ENCODE measurements around the gene FBXL16.

The FBXL16 gene

DNA sequence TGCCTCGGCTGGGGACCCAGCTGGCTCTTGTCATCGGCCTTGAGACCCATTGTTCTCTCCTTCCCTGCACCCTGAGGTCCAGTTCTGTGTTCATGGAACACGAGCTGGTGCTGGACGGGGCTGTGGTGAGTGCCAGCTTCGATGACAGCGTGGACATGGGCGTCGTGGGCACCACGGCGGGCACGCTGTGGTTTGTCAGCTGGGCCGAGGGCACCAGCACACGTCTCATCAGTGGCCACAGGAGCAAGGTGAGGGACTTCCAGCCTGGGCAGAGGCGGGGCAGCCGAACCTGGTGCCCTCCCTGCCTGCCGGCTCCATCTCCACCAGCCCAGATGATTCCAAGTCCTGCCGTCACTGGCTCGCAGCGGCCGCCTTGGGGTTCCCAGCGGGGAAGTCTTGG, 43.0 kb downstream of the FBXL16 start:
- Histone ChIP-seq H3K4me1 (ENCODE audit: control insufficient read depth in 5 of 5, insufficient read depth in 5 of 5, low read length in 5 of 5) (peaks cover 2 to 21% (median 18%) of the 10 kb centered on the region in 5 donors), H3K27me3 (ENCODE audit: control insufficient read depth in 5 of 5, insufficient read depth in 4 of 5, low read length in 5 of 5) (no peaks in the 10 kb centered on the region), H3K36me3 (ENCODE audit: control insufficient read depth in 5 of 5, insufficient read depth in 5 of 5, low read length in 5 of 5) (peaks cover 0 to 12% (median 0%) of the 10 kb centered on the region in 5 donors), H3K9me3 (ENCODE audit: control insufficient read depth in 5 of 5, low read length in 5 of 5) (no peaks in the 10 kb centered on the region), H3K27ac (ENCODE audit: low read depth, low read length) (no peak overlapping the region), H3K9ac (ENCODE audit: low read length in 5 of 5) (no peak overlapping the region), H3K4me3 (ENCODE audit: low read depth in 1 of 5, low read length in 5 of 5) (no peak overlapping the region)

DNA sequence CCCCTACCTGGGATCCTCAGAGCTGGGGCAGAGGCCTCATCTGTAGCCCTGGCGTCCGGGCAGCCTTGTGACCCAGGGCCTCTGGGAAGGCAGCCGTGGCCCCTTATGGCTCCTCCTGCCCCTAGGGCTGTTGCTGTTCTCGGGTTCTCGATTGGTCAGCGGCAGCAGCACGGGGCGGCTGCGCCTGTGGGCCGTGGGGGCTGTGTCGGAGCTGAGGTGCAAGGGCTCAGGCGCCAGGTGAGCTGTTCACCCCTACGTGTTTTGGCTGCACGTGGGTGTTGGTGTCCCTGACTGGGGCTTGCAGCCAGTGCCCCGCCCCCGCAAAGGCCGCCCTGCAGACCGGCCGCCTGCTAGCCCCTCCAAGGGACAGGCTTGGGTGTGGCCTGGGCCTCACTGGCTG, 43.5 kb downstream of the FBXL16 start:
- Histone ChIP-seq H3K27me3 (ENCODE audit: control insufficient read depth in 5 of 5, insufficient read depth in 4 of 5, low read length in 5 of 5) (no peaks in the 10 kb centered on the region), H3K9ac (ENCODE audit: low read length in 5 of 5) (no peak overlapping the region), H3K9me3 (ENCODE audit: control insufficient read depth in 5 of 5, low read length in 5 of 5) (no peaks in the 10 kb centered on the region), H3K36me3 (ENCODE audit: control insufficient read depth in 5 of 5, insufficient read depth in 5 of 5, low read length in 5 of 5) (peaks cover 0 to 12% (median 0%) of the 10 kb centered on the region in 5 donors), H3K4me3 (ENCODE audit: low read depth in 1 of 5, low read length in 5 of 5) (no peak overlapping the region), H3K4me1 (ENCODE audit: control insufficient read depth in 5 of 5, insufficient read depth in 5 of 5, low read length in 5 of 5) (peaks cover 0 to 16% (median 13%) of the 10 kb centered on the region in 5 donors), H3K27ac (ENCODE audit: low read depth, low read length) (no peak overlapping the region)

DNA sequence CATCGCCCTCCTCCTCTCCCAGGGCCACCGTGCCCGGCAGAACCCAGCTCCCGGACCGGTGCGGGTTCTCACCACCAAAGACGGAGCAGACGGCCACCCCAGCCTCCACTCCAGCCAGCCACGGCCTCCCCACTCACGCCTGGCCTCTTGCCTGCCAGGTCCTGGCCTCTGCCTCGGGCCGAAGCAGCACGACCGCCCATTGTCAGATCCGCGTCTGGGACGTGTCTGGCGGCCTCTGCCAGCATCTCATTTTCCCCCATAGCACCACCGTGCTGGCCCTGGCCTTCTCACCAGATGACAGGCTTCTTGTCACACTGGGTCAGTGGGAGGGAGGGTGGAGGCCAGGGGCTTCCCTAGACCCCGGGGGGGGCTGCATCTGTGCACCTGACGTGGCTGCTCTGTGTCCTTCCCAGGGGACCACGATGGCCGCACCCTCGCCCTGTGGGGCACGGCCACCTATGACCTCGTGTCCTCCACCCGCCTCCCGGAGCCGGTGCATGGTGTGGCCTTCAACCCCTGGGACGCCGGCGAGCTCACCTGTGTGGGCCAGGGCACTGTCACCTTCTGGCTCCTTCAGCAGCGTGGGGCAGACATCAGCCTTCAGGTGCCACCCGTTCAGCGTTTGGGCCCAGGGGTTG, 44.3 kb downstream of the FBXL16 start:
- Histone ChIP-seq H3K4me1 (ENCODE audit: control insufficient read depth in 5 of 5, insufficient read depth in 5 of 5, low read length in 5 of 5) (peaks cover 0 to 14% (median 12%) of the 10 kb centered on the region in 5 donors), H3K9me3 (ENCODE audit: control insufficient read depth in 5 of 5, low read length in 5 of 5) (no peaks in the 10 kb centered on the region), H3K27me3 (ENCODE audit: control insufficient read depth in 5 of 5, insufficient read depth in 4 of 5, low read length in 5 of 5) (no peaks in the 10 kb centered on the region), H3K9ac (ENCODE audit: low read length in 5 of 5) (peak overlapping the region in 1 of 5 donors; percentile 64), H3K36me3 (ENCODE audit: control insufficient read depth in 5 of 5, insufficient read depth in 5 of 5, low read length in 5 of 5) (peaks cover 0 to 16% (median 5%) of the 10 kb centered on the region in 5 donors), H3K4me3 (ENCODE audit: low read depth in 1 of 5, low read length in 5 of 5) (peak overlapping the region in 2 of 5 donors; percentile 29 to 50), H3K27ac (ENCODE audit: low read depth, low read length) (no peak overlapping the region)

DNA sequence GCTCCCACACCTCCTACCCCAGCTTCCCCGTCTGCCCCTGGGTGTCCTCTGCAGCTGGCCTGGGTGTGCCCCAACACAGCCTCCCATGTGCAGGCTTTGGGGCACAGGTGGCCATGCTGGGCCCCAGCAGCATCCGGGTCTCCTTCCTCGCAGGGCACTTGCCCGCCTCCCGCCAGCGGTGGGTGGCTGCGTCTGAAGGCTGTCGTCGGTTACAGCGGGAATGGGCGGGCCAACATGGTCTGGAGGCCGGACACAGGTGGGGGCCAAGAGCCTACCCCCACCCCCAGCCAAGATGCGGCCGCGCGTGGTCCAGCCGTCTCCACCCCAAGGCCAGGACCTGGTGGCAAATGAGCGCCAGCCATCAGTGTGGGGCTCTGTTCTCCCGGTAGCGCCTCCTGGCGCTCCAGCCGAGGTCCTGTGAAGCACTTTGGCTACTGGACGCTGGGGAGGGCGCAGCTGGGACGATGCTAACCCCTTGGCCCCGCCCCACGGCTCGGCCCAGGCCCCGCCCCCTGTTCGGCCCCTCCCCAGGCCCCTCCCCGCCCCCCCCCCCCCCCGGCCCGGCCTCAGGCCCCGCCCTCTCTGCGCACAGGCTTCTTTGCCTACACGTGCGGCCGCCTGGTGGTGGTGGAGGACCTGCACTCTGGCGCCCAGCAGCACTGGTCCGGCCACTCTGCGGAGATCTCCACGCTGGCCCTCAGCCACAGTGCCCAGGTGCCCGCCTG, 45.0 kb downstream of the FBXL16 start:
- H3K36me3 ChIP-seq (ENCODE audit: control insufficient read depth in 5 of 5, insufficient read depth in 5 of 5, low read length in 5 of 5), result peaks cover 0 to 19% (median 8%) of the 10 kb centered on the region in 5 donors
- H3K27me3 ChIP-seq (ENCODE audit: control insufficient read depth in 5 of 5, insufficient read depth in 4 of 5, low read length in 5 of 5), result no peaks in the 10 kb centered on the region
- peaks cover 0 to 14% (median 12%) of the 10 kb centered on the region in 5 donors for H3K4me1 ChIP-seq (ENCODE audit: control insufficient read depth in 5 of 5, insufficient read depth in 5 of 5, low read length in 5 of 5)
- H3K9me3 ChIP-seq (ENCODE audit: control insufficient read depth in 5 of 5, low read length in 5 of 5), result no peaks in the 10 kb centered on the region
- H3K4me3 ChIP-seq (ENCODE audit: low read depth in 1 of 5, low read length in 5 of 5), result peak overlapping the region in 2 of 5 donors; percentile 45 to 50
- H3K9ac ChIP-seq (ENCODE audit: low read length in 5 of 5), result peak overlapping the region in 1 of 5 donors; percentile 64
- H3K27ac ChIP-seq (ENCODE audit: low read depth, low read length), result no peak overlapping the region

DNA sequence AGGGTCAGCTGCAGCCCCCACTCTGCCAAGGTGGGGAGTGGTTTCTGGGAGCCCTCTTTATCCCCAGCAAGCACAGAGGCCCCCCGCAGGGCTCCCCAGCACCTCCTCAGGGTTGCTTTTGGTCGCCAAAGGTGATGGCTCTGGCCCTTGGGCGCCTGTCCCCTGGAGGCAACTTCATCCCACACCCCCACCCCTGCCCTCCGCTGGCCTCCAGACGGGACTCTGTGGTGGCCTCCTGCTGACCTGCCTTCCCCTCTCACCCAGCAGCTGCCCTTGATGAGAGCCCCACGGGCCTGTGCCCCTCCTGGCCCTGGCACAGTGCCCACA, 45.5 kb downstream of the FBXL16 start:
- Histone ChIP-seq H3K9ac (ENCODE audit: low read length in 5 of 5) (no peak overlapping the region), H3K36me3 (ENCODE audit: control insufficient read depth in 5 of 5, insufficient read depth in 5 of 5, low read length in 5 of 5) (peaks cover 0 to 24% (median 13%) of the 10 kb centered on the region in 5 donors), H3K27me3 (ENCODE audit: control insufficient read depth in 5 of 5, insufficient read depth in 4 of 5, low read length in 5 of 5) (no peaks in the 10 kb centered on the region), H3K9me3 (ENCODE audit: control insufficient read depth in 5 of 5, low read length in 5 of 5) (no peaks in the 10 kb centered on the region), H3K4me3 (ENCODE audit: low read depth in 1 of 5, low read length in 5 of 5) (peak overlapping the region in 2 of 5 donors; percentile 45 to 49), H3K27ac (ENCODE audit: low read depth, low read length) (no peak overlapping the region), H3K4me1 (ENCODE audit: control insufficient read depth in 5 of 5, insufficient read depth in 5 of 5, low read length in 5 of 5) (peaks cover 0 to 14% (median 12%) of the 10 kb centered on the region in 5 donors)

DNA sequence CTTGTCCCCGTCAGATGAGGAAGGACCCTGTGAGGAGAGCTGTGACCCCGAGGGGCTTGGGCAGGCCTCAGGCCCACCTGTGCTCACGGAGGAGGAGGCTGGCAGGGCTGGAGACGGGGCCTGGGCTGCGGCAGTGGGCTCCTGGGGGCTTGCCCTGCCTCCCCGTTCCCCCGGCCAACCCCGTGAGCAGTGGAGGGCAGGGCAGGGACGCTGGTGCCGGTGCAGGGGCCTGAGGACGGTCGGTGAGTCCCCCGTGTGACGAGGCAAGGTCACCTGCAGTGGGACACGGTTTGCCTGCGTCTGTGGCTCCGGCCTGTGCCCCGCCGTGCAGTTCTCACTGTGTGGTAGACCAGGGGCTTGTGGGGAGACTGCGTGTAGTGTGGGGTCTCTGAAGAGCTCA, 46.0 kb downstream of the FBXL16 start:
- Histone ChIP-seq H3K36me3 (ENCODE audit: control insufficient read depth in 5 of 5, insufficient read depth in 5 of 5, low read length in 5 of 5) (peaks cover 0 to 27% (median 13%) of the 10 kb centered on the region in 5 donors), H3K9me3 (ENCODE audit: control insufficient read depth in 5 of 5, low read length in 5 of 5) (no peaks in the 10 kb centered on the region), H3K4me3 (ENCODE audit: low read depth in 1 of 5, low read length in 5 of 5) (no peak overlapping the region), H3K27ac (ENCODE audit: low read depth, low read length) (no peak overlapping the region), H3K4me1 (ENCODE audit: control insufficient read depth in 5 of 5, insufficient read depth in 5 of 5, low read length in 5 of 5) (peaks cover 0 to 14% (median 12%) of the 10 kb centered on the region in 5 donors), H3K9ac (ENCODE audit: low read length in 5 of 5) (no peak overlapping the region), H3K27me3 (ENCODE audit: control insufficient read depth in 5 of 5, insufficient read depth in 4 of 5, low read length in 5 of 5) (no peaks in the 10 kb centered on the region)

DNA sequence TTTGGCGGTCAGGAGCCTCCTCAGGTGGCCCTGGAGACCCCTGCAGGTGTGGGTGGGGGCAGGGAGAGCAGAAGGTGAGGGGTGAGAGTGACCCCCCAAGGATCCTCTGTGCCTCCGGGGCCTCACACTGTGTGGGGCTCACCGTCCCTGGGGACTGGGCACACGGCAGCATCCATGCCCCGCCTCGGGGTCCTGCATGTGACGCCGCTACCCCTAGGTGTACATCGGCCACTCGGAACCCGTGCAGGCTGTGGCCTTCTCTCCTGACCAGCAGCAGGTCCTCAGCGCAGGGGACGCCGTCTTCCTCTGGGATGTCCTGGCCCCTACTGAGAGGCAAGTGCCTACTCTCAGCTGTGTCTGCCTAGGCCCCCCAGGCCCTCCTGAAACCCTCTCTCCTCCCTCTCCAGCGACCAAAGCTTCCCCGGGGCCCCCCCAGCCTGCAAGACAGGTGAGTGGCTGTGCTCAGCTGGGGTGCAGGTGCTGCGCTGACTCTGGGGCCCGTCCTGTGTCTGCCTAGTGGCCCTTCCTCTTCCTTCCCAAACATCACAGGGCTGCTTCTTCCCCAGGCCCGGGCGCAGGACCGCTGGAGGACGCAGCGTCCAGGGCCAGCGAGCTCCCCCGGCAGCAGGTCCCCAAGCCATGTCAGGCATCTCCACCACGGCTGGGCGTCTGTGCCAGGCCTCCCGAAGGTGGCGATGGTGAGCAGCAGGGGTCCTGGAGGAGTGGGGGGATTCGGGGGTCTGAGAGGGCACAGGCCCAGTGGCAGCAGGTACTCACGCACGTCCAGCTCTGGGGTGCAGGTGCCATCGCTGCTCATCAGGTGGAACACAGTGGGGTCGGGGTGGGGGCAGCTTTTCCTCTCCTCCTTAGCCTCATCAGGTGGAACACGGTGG, 46.7 kb downstream of the FBXL16 start:
- Histone ChIP-seq H3K27me3 (ENCODE audit: control insufficient read depth in 5 of 5, insufficient read depth in 4 of 5, low read length in 5 of 5) (no peaks in the 10 kb centered on the region), H3K27ac (ENCODE audit: low read depth, low read length) (no peak overlapping the region), H3K4me1 (ENCODE audit: control insufficient read depth in 5 of 5, insufficient read depth in 5 of 5, low read length in 5 of 5) (peaks cover 0 to 14% (median 12%) of the 10 kb centered on the region in 5 donors), H3K4me3 (ENCODE audit: low read depth in 1 of 5, low read length in 5 of 5) (no peak overlapping the region), H3K36me3 (ENCODE audit: control insufficient read depth in 5 of 5, insufficient read depth in 5 of 5, low read length in 5 of 5) (peaks cover 0 to 29% (median 13%) of the 10 kb centered on the region in 5 donors), H3K9me3 (ENCODE audit: control insufficient read depth in 5 of 5, low read length in 5 of 5) (no peaks in the 10 kb centered on the region), H3K9ac (ENCODE audit: low read length in 5 of 5) (no peak overlapping the region)

DNA sequence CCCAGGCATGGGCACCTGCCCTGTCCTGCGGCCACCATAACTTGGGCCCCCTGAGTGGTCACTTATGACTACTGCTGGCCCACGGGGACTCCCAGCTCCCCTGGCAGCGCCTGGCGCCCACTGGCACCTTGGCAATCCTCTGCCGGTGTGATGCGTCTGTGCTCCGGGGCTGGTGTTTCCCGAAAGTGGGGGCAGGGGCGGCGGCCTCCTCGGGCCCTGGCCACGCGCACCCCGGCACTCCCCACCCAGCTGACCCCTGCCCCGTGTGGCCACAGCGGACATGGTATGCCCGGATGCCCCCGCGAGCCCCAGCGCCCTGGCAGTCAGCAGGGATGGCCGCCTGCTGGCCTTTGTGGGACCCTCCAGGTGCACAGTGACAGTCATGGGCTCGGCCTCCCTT, 48.1 kb downstream of the FBXL16 start:
- H3K36me3 ChIP-seq (ENCODE audit: control insufficient read depth in 5 of 5, insufficient read depth in 5 of 5, low read length in 5 of 5), result peaks cover 0 to 37% (median 22%) of the 10 kb centered on the region in 5 donors

DNA sequence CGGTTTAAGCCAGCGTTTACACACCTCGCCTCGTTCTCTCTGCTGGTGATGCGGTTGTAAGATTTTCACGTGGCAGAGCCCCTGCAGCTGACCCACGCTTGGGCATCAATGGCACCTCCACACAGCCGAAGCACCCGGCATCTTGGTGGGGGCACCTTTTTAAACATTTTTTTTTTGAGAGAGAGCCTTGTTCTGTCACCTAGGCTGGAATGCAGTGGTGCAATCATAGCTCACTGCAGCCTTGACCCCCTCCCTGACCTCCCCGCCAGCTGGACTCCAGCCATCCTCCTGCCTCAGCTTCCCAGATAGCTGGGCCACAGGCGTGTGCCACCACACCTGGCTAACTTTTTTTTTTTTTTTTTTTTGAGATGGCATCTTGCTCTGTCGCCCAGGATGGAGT, 51.6 kb downstream of the FBXL16 start:
- no peak overlapping the region for H3K4me3 ChIP-seq (ENCODE audit: low read depth in 1 of 5, low read length in 5 of 5)
- peaks cover 0 to 37% (median 22%) of the 10 kb centered on the region in 5 donors for H3K36me3 ChIP-seq (ENCODE audit: control insufficient read depth in 5 of 5, insufficient read depth in 5 of 5, low read length in 5 of 5)
- no peaks in the 10 kb centered on the region for H3K9me3 ChIP-seq (ENCODE audit: control insufficient read depth in 5 of 5, low read length in 5 of 5)
- H3K27ac ChIP-seq (ENCODE audit: low read depth, low read length), result no peak overlapping the region
- no peaks in the 10 kb centered on the region for H3K27me3 ChIP-seq (ENCODE audit: control insufficient read depth in 5 of 5, insufficient read depth in 4 of 5, low read length in 5 of 5)
- no peak overlapping the region for H3K9ac ChIP-seq (ENCODE audit: low read length in 5 of 5)
- H3K4me1 ChIP-seq (ENCODE audit: control insufficient read depth in 5 of 5, insufficient read depth in 5 of 5, low read length in 5 of 5), result peaks cover 0 to 16% (median 8%) of the 10 kb centered on the region in 5 donors

More for the DNA sequence above, 48.1 kb downstream of the FBXL16 start:
- H3K4me3 ChIP-seq (ENCODE audit: low read depth in 1 of 5, low read length in 5 of 5), result no peak overlapping the region
- no peak overlapping the region for H3K27ac ChIP-seq (ENCODE audit: low read depth, low read length)
- H3K9me3 ChIP-seq (ENCODE audit: control insufficient read depth in 5 of 5, low read length in 5 of 5), result no peaks in the 10 kb centered on the region
- H3K27me3 ChIP-seq (ENCODE audit: control insufficient read depth in 5 of 5, insufficient read depth in 4 of 5, low read length in 5 of 5), result no peaks in the 10 kb centered on the region
- H3K9ac ChIP-seq (ENCODE audit: low read length in 5 of 5), result no peak overlapping the region
- peaks cover 0 to 14% (median 12%) of the 10 kb centered on the region in 5 donors for H3K4me1 ChIP-seq (ENCODE audit: control insufficient read depth in 5 of 5, insufficient read depth in 5 of 5, low read length in 5 of 5)

Data from subcutaneous abdominal adipose tissue (tissue), 5 donors.